ENCODE data around the gene CNTNAP2.

The CNTNAP2 gene

GRCh38 chr7:146875981-146876380, 759.4 kb downstream of the CNTNAP2 start:
- H2BK120ac ChIP-seq (ENCODE audit: insufficient read depth, low read length, poor library complexity) = no peak overlapping the region

GRCh38 chr7:146876411-146876810, 759.8 kb downstream of the CNTNAP2 start:
- no peak overlapping the region for H3K27ac ChIP-seq (ENCODE audit: low read depth, low read length)
- no peaks in the 10 kb centered on the region for H3K79me2 ChIP-seq (ENCODE audit: control insufficient read depth, insufficient read depth, low read length, poor library complexity)
- 100% methylated on average over 1 of the region's 3 CpGs for WGBS (ENCODE audit: extremely low coverage, insufficient coverage, insufficient read length)
- H3K79me1 ChIP-seq (ENCODE audit: low read length) = no peaks in the 10 kb centered on the region
- H4K91ac ChIP-seq (ENCODE audit: low read depth, low read length) = no peak overlapping the region
- no peak overlapping the region for H4K8ac ChIP-seq (ENCODE audit: low read depth, low read length)
- H3K4ac ChIP-seq (ENCODE audit: low read depth, low read length) = no peak overlapping the region
- H2AK5ac ChIP-seq (ENCODE audit: low read length) = no peak overlapping the region
- no peak overlapping the region for H3K18ac ChIP-seq (ENCODE audit: low read length)
- no peak overlapping the region for H2BK120ac ChIP-seq (ENCODE audit: insufficient read depth, low read length, poor library complexity)
- no peak overlapping the region for H3K4me2 ChIP-seq (ENCODE audit: low read length)
- DNase-seq = no peak
- no peaks in the 10 kb centered on the region for H3K4me1 ChIP-seq (ENCODE audit: control insufficient read depth in 1 of 2, insufficient read depth in 2 of 2, low read length in 2 of 2)
- no peak overlapping the region for H4K12ac ChIP-seq (ENCODE audit: low read depth, low read length)
- no peak overlapping the region for H3K9ac ChIP-seq (ENCODE audit: low read length)
- no peaks in the 10 kb centered on the region for H3K36me3 ChIP-seq (ENCODE audit: control insufficient read depth in 1 of 2, insufficient read depth in 2 of 2, low read length in 2 of 2)
- H3K9me3 ChIP-seq (ENCODE audit: insufficient read depth, low read depth, low read length) = no peaks in the 10 kb centered on the region
- no peaks in the 10 kb centered on the region for H3K27me3 ChIP-seq (ENCODE audit: insufficient read depth, low read length)
- H3K14ac ChIP-seq (ENCODE audit: low read length) = no peak overlapping the region
- H3K23ac ChIP-seq (ENCODE audit: low read length) = no peak overlapping the region
- no peak overlapping the region for H2BK5ac ChIP-seq (ENCODE audit: low read depth, low read length, poor library complexity)
- H2BK12ac ChIP-seq (ENCODE audit: low read length) = no peak overlapping the region
- H3K4me3 ChIP-seq (ENCODE audit: low read depth, low read length) = no peak overlapping the region
- H2AFZ ChIP-seq (ENCODE audit: insufficient read depth, low read length, poor library complexity) = no peak overlapping the region

More at GRCh38 chr7:146875981-146876380, 759.4 kb downstream of the CNTNAP2 start:
- WGBS (ENCODE audit: extremely low coverage, insufficient coverage, insufficient read length) = no CpG with 5 or more reads among the region's 2 CpGs
- Histone ChIP-seq H3K79me1 (ENCODE audit: low read length) (no peaks in the 10 kb centered on the region), H4K91ac (ENCODE audit: low read depth, low read length) (no peak overlapping the region), H3K18ac (ENCODE audit: low read length) (no peak overlapping the region), H4K8ac (ENCODE audit: low read depth, low read length) (no peak overlapping the region), H2BK5ac (ENCODE audit: low read depth, low read length, poor library complexity) (no peak overlapping the region), H2AFZ (ENCODE audit: insufficient read depth, low read length, poor library complexity) (no peak overlapping the region), H3K4ac (ENCODE audit: low read depth, low read length) (no peak overlapping the region), H3K9ac (ENCODE audit: low read length) (no peak overlapping the region), H3K27ac (ENCODE audit: low read depth, low read length) (no peak overlapping the region), H3K4me3 (ENCODE audit: low read depth, low read length) (no peak overlapping the region), H3K4me2 (ENCODE audit: low read length) (no peak overlapping the region), H2BK12ac (ENCODE audit: low read length) (no peak overlapping the region), H3K36me3 (ENCODE audit: control insufficient read depth in 1 of 2, insufficient read depth in 2 of 2, low read length in 2 of 2) (no peaks in the 10 kb centered on the region), H3K79me2 (ENCODE audit: control insufficient read depth, insufficient read depth, low read length, poor library complexity) (no peaks in the 10 kb centered on the region), H3K9me3 (ENCODE audit: insufficient read depth, low read depth, low read length) (no peaks in the 10 kb centered on the region), H4K12ac (ENCODE audit: low read depth, low read length) (no peak overlapping the region), H3K14ac (ENCODE audit: low read length) (no peak overlapping the region), H3K27me3 (ENCODE audit: insufficient read depth, low read length) (no peaks in the 10 kb centered on the region), H3K4me1 (ENCODE audit: control insufficient read depth in 1 of 2, insufficient read depth in 2 of 2, low read length in 2 of 2) (no peaks in the 10 kb centered on the region), H2AK5ac (ENCODE audit: low read length) (no peak overlapping the region), H3K23ac (ENCODE audit: low read length) (no peak overlapping the region)
- DNase-seq = no peak

GRCh38 chr7:146878901-146879300, 762.3 kb downstream of the CNTNAP2 start:
- H3K4me1 ChIP-seq (ENCODE audit: control insufficient read depth in 1 of 2, insufficient read depth in 2 of 2, low read length in 2 of 2) = no peaks in the 10 kb centered on the region

GRCh38 chr7:146885231-146885630, 768.6 kb downstream of the CNTNAP2 start:
- no peak overlapping the region for H3K27ac ChIP-seq (ENCODE audit: low read depth, low read length)
- no peaks in the 10 kb centered on the region for H3K4me1 ChIP-seq (ENCODE audit: control insufficient read depth in 1 of 2, insufficient read depth in 2 of 2, low read length in 2 of 2)
- no peak overlapping the region for H2AK5ac ChIP-seq (ENCODE audit: low read length)
- no peak overlapping the region for H4K8ac ChIP-seq (ENCODE audit: low read depth, low read length)
- no peak overlapping the region for H4K12ac ChIP-seq (ENCODE audit: low read depth, low read length)
- WGBS (ENCODE audit: extremely low coverage, insufficient coverage, insufficient read length) = no CpG with 5 or more reads among the region's 2 CpGs
- no peak for DNase-seq
- H3K4ac ChIP-seq (ENCODE audit: low read depth, low read length) = no peak overlapping the region
- H3K79me2 ChIP-seq (ENCODE audit: control insufficient read depth, insufficient read depth, low read length, poor library complexity) = no peaks in the 10 kb centered on the region
- no peaks in the 10 kb centered on the region for H3K27me3 ChIP-seq (ENCODE audit: insufficient read depth, low read length)
- H2BK5ac ChIP-seq (ENCODE audit: low read depth, low read length, poor library complexity) = no peak overlapping the region
- no peak overlapping the region for H2AFZ ChIP-seq (ENCODE audit: insufficient read depth, low read length, poor library complexity)
- no peak overlapping the region for H4K91ac ChIP-seq (ENCODE audit: low read depth, low read length)
- H2BK120ac ChIP-seq (ENCODE audit: insufficient read depth, low read length, poor library complexity) = no peak overlapping the region
- H3K23ac ChIP-seq (ENCODE audit: low read length) = no peak overlapping the region
- no peak overlapping the region for H3K4me3 ChIP-seq (ENCODE audit: low read depth, low read length)
- no peak overlapping the region for H3K9ac ChIP-seq (ENCODE audit: low read length)
- no peaks in the 10 kb centered on the region for H3K9me3 ChIP-seq (ENCODE audit: insufficient read depth, low read depth, low read length)
- no peaks in the 10 kb centered on the region for H3K36me3 ChIP-seq (ENCODE audit: control insufficient read depth in 1 of 2, insufficient read depth in 2 of 2, low read length in 2 of 2)
- no peak overlapping the region for H3K14ac ChIP-seq (ENCODE audit: low read length)
- H2BK12ac ChIP-seq (ENCODE audit: low read length) = no peak overlapping the region
- no peak overlapping the region for H3K18ac ChIP-seq (ENCODE audit: low read length)
- no peak overlapping the region for H3K4me2 ChIP-seq (ENCODE audit: low read length)
- H3K79me1 ChIP-seq (ENCODE audit: low read length) = no peaks in the 10 kb centered on the region

More at GRCh38 chr7:146878901-146879300, 762.3 kb downstream of the CNTNAP2 start:
- H2AK5ac ChIP-seq (ENCODE audit: low read length) = no peak overlapping the region
- no peaks in the 10 kb centered on the region for H3K36me3 ChIP-seq (ENCODE audit: control insufficient read depth in 1 of 2, insufficient read depth in 2 of 2, low read length in 2 of 2)
- H3K4me2 ChIP-seq (ENCODE audit: low read length) = no peak overlapping the region
- H3K4me3 ChIP-seq (ENCODE audit: low read depth, low read length) = no peak overlapping the region
- H3K27me3 ChIP-seq (ENCODE audit: insufficient read depth, low read length) = no peaks in the 10 kb centered on the region
- H3K18ac ChIP-seq (ENCODE audit: low read length) = no peak overlapping the region
- no peaks in the 10 kb centered on the region for H3K79me1 ChIP-seq (ENCODE audit: low read length)
- H4K8ac ChIP-seq (ENCODE audit: low read depth, low read length) = no peak overlapping the region
- DNase-seq = no peak
- no peak overlapping the region for H3K23ac ChIP-seq (ENCODE audit: low read length)
- H3K27ac ChIP-seq (ENCODE audit: low read depth, low read length) = no peak overlapping the region
- no peaks in the 10 kb centered on the region for H3K9me3 ChIP-seq (ENCODE audit: insufficient read depth, low read depth, low read length)
- H4K91ac ChIP-seq (ENCODE audit: low read depth, low read length) = no peak overlapping the region
- no CpG with 5 or more reads among the region's 1 CpG for WGBS (ENCODE audit: extremely low coverage, insufficient coverage, insufficient read length)
- H4K12ac ChIP-seq (ENCODE audit: low read depth, low read length) = no peak overlapping the region
- H2BK120ac ChIP-seq (ENCODE audit: insufficient read depth, low read length, poor library complexity) = no peak overlapping the region
- no peaks in the 10 kb centered on the region for H3K79me2 ChIP-seq (ENCODE audit: control insufficient read depth, insufficient read depth, low read length, poor library complexity)
- no peak overlapping the region for H3K14ac ChIP-seq (ENCODE audit: low read length)
- H2AFZ ChIP-seq (ENCODE audit: insufficient read depth, low read length, poor library complexity) = no peak overlapping the region
- H2BK5ac ChIP-seq (ENCODE audit: low read depth, low read length, poor library complexity) = no peak overlapping the region
- H3K9ac ChIP-seq (ENCODE audit: low read length) = no peak overlapping the region
- H2BK12ac ChIP-seq (ENCODE audit: low read length) = no peak overlapping the region
- H3K4ac ChIP-seq (ENCODE audit: low read depth, low read length) = no peak overlapping the region
